Body of pancreas (tissue), 4 donors: ENCODE results near the gene GAST. TPM values are rescaled to one million over a fixed set of nuclear protein-coding genes. Genes with fewer than 3 reads are reported as not detected.
A peak's percentile ranks its signal among the peaks of the same experiment; 100 is the strongest.

Experiments
- ATAC-seq: fragments of 150-250 bp; one replicate; pipeline ENCODE4 v1.9.1; 2016
- DNase-seq, 4 donors: peaks; one replicate each; pipeline ENCODE4 v3.0.0-alpha.2; 2019
- H3K27ac ChIP-seq, 4 donors: fragments of 200-600 bp; sonication (generic); 1 replicate in 3 of 4; 2 replicates in 1 of 4; pipeline versions ENCODE4 v1.5.1 to v1.6.1; 2016 to 2019; ENCODE audit warnings: mild to moderate bottlenecking in 1 of 4, mixed read lengths in 1 of 4, moderate library complexity in 1 of 4
- H3K27me3 ChIP-seq, 2 donors: fragments of 200-600 bp; sonication (generic); one replicate each; pipeline ENCODE4 v1.6.0; 2016; ENCODE audit warnings: mild to moderate bottlenecking in 1 of 2
- H3K36me3 ChIP-seq, 2 donors: fragments of 200-600 bp; sonication (generic); replicated peaks in 1 of 2; 2 replicates each; pipeline ENCODE4 v1.5.1; 2016; ENCODE audit warnings: low read depth in 2 of 2; ENCODE audit not compliant: insufficient read depth in 1 of 2
- H3K4me1 ChIP-seq: fragments of 200-600 bp; sonication (generic); one replicate; pipeline ENCODE4 v1.6.0; 2016
- H3K4me3 ChIP-seq, 2 donors: fragments of 200-600 bp; sonication (generic); 1 replicate in 1 of 2; 2 replicates in 1 of 2; pipeline ENCODE4 v1.5.1; 2016 to 2019
- H3K9me3 ChIP-seq, 3 donors: fragments of 200-600 bp; sonication (generic); 1 replicate in 2 of 3; 2 replicates in 1 of 3; pipeline ENCODE4 v1.5.1; 2016
- CTCF ChIP-seq, 7 experiments: fragments of 450-650 bp in 4 of 7; fragments of 200-600 bp in 3 of 7; sonication (generic) in 3 of 7; IDR thresholded peaks; one replicate each; pipeline ENCODE4 v1.5.1; 2016 to 2019; ENCODE audit warnings: antibody characterized with exemption in 7 of 7
- POLR2A ChIP-seq, 3 donors: fragments of 450-650 bp; IDR thresholded peaks; one replicate each; pipeline ENCODE4 v1.6.1; 2016; ENCODE audit warnings: antibody characterized with exemption in 3 of 3, mild to moderate bottlenecking in 2 of 3
- WGBS, 2 donors: methylation state at CpG; one replicate each; pipeline ENCODE4 v1.1.5; 2017; 5-methylcytosine and 5-hydroxymethylcytosine counted together
- intact Hi-C: fragments of 100-400 bp; cut with DNase I; formaldehyde crosslinking; loops from one replicate; pipeline ENCODE4 v1.15.1; 2023
- total RNA-seq, 2 donors: library from RNA; depleted of rRNA; stranded (reverse); fragments of >200 nt; gene quantifications; one replicate each; pipeline ENCODE4 v1.1.0, GENCODE V29; 2016

The GAST gene
- total RNA-seq, 2 donors from 2014 or later = not detected

GRCh38 chr17:41730479-41730878 is 18.3 kb downstream of the GAST start:
- H3K36me3 ChIP-seq = no peaks in the 10 kb centered on the region
- ATAC-seq (no peak), DNase-seq (no peak)
- no peak overlapping the region for H3K27ac ChIP-seq
- peaks cover 16% of the 10 kb centered on the region for H3K4me1 ChIP-seq
- H3K9me3 ChIP-seq = no peaks in the 10 kb centered on the region
- TF ChIP-seq CTCF (IDR thresholded peaks at IDR 0.05) (no peak), POLR2A (IDR thresholded peaks at IDR 0.05) (no peak)
- 58 to 61% methylated on average over 4 of the region's 4 CpGs for WGBS, 2 donors
- intact Hi-C loops = no loop called here
- peaks cover 4 to 15% of the 10 kb centered on the region in 2 donors for H3K27me3 ChIP-seq
- H3K4me3 ChIP-seq = no peak overlapping the region

- DNase-seq (no peak), ATAC-seq (no peak)
- peaks cover 4 to 18% of the 10 kb centered on the region in 2 donors for H3K27me3 ChIP-seq
- TF ChIP-seq POLR2A (IDR thresholded peaks at IDR 0.05) (no peak), CTCF (IDR thresholded peaks at IDR 0.05) (no peak)
- no peak overlapping the region for H3K27ac ChIP-seq
- H3K4me3 ChIP-seq = no peak overlapping the region
- no peaks in the 10 kb centered on the region for H3K9me3 ChIP-seq
- 52 to 65% methylated on average over 2 to 3 of the region's 3 CpGs for WGBS, 2 donors
- no peaks in the 10 kb centered on the region for H3K36me3 ChIP-seq
- intact Hi-C loops = no loop called here
- peaks cover 16% of the 10 kb centered on the region for H3K4me1 ChIP-seq
Measured at GRCh38 chr17:41731836-41732235, 19.7 kb downstream of the GAST start.

- Histone ChIP-seq H3K4me3 (no peak overlapping the region), H3K4me1 (peaks cover 25% of the 10 kb centered on the region), H3K9me3 (no peaks in the 10 kb centered on the region), H3K27me3 (peaks cover 4 to 18% of the 10 kb centered on the region in 2 donors), H3K36me3 (no peaks in the 10 kb centered on the region), H3K27ac (no peak overlapping the region)
- TF ChIP-seq POLR2A (IDR thresholded peaks at IDR 0.05) (no peak), CTCF (IDR thresholded peaks at IDR 0.05) (no peak)
- intact Hi-C loops = no loop called here
- 17 to 24% methylated on average over 21 to 39 of the region's 40 CpGs for WGBS, 2 donors
- no peak for DNase-seq
- no peak for ATAC-seq
Measured at GRCh38 chr17:41733348-41734138, 21.4 kb downstream of the GAST start.

- no peaks in the 10 kb centered on the region for H3K36me3 ChIP-seq
- DNase-seq (peak; percentile 13 to 47 (median 32)), ATAC-seq (peak; percentile 15)
- peaks cover 33% of the 10 kb centered on the region for H3K4me1 ChIP-seq
- H3K27ac ChIP-seq = no peak within 1 kb of the TSS
- H3K4me3 ChIP-seq = peak within 1 kb of the TSS in 1 of 2 donors; percentile 30
- H3K27me3 ChIP-seq = peaks cover 4 to 18% of the 10 kb centered on the region in 2 donors
- H3K9me3 ChIP-seq = no peaks in the 10 kb centered on the region
- 1 to 2% methylated on average over 20 to 72 of the region's 77 CpGs for WGBS, 2 donors
- intact Hi-C loops = no loop called here
- TF ChIP-seq CTCF (IDR thresholded peaks at IDR 0.05) (no peak), POLR2A (IDR thresholded peaks at IDR 0.05) (peak in 2 of 3 donors; percentile 59 to 76)
Measured at GRCh38 chr17:41734139-41734948, 22.2 kb downstream of the GAST start, which contains the start of gene HAP1. TSS of gene HAP1 (minus strand) at chr17:41734643. CDS start at chr17:41734634, 9 bp downstream.
